Tibial artery (tissue), 4 donors: ENCODE results near the gene SLC38A8.
A peak's percentile ranks its signal among the peaks of the same experiment; 100 is the strongest.

Experiments used
- DNase-seq, 2 donors: peaks; one replicate each; pipeline ENCODE4 v3.0.0-alpha.2; 2019
- H3K27ac ChIP-seq, 2 donors: fragments of 200-600 bp; sonication (generic) in 1 of 2; 1 replicate in 1 of 2; 2 replicates in 1 of 2; pipeline ENCODE4 v1.5.1; 2018 to 2019; ENCODE audit warnings: mild to moderate bottlenecking in 1 of 2
- H3K27me3 ChIP-seq, 2 donors: fragments of 200-600 bp; sonication (generic) in 1 of 2; one replicate each; pipeline versions ENCODE4 v1.5.1 to v1.6.0; 2016 to 2019
- H3K36me3 ChIP-seq, 3 donors: fragments of 200-600 bp; sonication (generic) in 2 of 3; one replicate each; pipeline ENCODE4 v1.5.1; 2016 to 2019; ENCODE audit warnings: mild to moderate bottlenecking in 2 of 3
- H3K4me1 ChIP-seq, 4 donors: fragments of 200-600 bp; sonication (generic) in 2 of 4; 1 replicate in 3 of 4; 2 replicates in 1 of 4; pipeline ENCODE4 v1.5.1; 2016 to 2019
- H3K4me3 ChIP-seq, 2 donors: fragments of 200-600 bp; sonication (generic) in 1 of 2; 1 replicate in 1 of 2; 2 replicates in 1 of 2; pipeline ENCODE4 v1.5.1; 2018 to 2019; ENCODE audit warnings: mild to moderate bottlenecking in 2 of 2
- H3K9me3 ChIP-seq, 3 donors: fragments of 200-600 bp; sonication (generic) in 1 of 3; one replicate each; pipeline ENCODE4 v1.5.1; 2016 to 2019
- intact Hi-C: fragments of 100-400 bp; cut with DNase I; formaldehyde crosslinking; loops from one replicate; pipeline ENCODE4 v1.15.0; 2023; ENCODE audit warnings: low total_unique reads
- TF ChIP-seq, protein P1 (sequence below), 2 experiments: fragments of 200-600 bp in 1 of 2; fragments of 450-650 bp in 1 of 2; IDR thresholded peaks; one replicate each; pipeline ENCODE4 v1.5.1; 2017 to 2019; ENCODE audit warnings: antibody characterized with exemption in 2 of 2, mild to moderate bottlenecking in 1 of 2, moderate library complexity in 1 of 2

Gene SLC38A8

GRCh38 chr16:84054271-84054670 lies 11.7 kb upstream of the SLC38A8 start:
- Histone ChIP-seq H3K4me3 (no peak overlapping the region), H3K4me1 (no peaks in the 10 kb centered on the region), H3K27me3 (no peaks in the 10 kb centered on the region), H3K9me3 (no peaks in the 10 kb centered on the region), H3K27ac (no peak overlapping the region), H3K36me3 (peaks cover 72 to 96% (median 92%) of the 10 kb centered on the region in 3 donors)
- DNase-seq: peak in 1 of 2 donors; percentile 55
- TF ChIP-seq, protein P1, sequence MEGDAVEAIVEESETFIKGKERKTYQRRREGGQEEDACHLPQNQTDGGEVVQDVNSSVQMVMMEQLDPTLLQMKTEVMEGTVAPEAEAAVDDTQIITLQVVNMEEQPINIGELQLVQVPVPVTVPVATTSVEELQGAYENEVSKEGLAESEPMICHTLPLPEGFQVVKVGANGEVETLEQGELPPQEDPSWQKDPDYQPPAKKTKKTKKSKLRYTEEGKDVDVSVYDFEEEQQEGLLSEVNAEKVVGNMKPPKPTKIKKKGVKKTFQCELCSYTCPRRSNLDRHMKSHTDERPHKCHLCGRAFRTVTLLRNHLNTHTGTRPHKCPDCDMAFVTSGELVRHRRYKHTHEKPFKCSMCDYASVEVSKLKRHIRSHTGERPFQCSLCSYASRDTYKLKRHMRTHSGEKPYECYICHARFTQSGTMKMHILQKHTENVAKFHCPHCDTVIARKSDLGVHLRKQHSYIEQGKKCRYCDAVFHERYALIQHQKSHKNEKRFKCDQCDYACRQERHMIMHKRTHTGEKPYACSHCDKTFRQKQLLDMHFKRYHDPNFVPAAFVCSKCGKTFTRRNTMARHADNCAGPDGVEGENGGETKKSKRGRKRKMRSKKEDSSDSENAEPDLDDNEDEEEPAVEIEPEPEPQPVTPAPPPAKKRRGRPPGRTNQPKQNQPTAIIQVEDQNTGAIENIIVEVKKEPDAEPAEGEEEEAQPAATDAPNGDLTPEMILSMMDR (IDR thresholded peaks at IDR 0.05): no peak
- intact Hi-C loops: no loop called here

DNA sequence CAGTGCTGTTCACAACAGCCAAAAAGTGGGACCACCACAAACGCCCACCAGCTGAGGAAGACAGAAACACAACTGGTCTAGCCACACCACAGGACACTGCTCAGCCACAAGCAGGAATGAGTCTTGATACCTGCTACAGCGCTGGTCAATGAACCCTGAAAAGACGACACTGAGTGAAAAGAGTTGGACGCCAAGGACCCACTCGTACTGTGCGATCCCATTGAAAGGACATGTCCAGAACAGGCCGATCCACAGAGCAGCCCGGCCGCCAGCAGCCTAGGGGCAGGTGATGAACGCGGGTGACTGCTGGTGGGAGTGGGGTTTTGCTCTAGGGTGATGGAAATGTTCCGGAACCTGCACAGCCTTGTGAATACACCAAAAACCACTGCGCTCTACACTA lies 10.6 kb upstream of the SLC38A8 start:
- Histone ChIP-seq H3K4me1 (no peaks in the 10 kb centered on the region), H3K36me3 (peaks cover 62 to 96% (median 92%) of the 10 kb centered on the region in 3 donors), H3K9me3 (no peaks in the 10 kb centered on the region), H3K27me3 (no peaks in the 10 kb centered on the region), H3K4me3 (no peak overlapping the region), H3K27ac (no peak overlapping the region)
- TF ChIP-seq, protein P1 (IDR thresholded peaks at IDR 0.05): no peak
- intact Hi-C loops: no loop called here
- peak in 1 of 2 donors; percentile 38 for DNase-seq

GRCh38 chr16:84052071-84052622 lies 9.6 kb upstream of the SLC38A8 start:
- Histone ChIP-seq H3K27me3 (no peaks in the 10 kb centered on the region), H3K4me3 (no peak overlapping the region), H3K9me3 (no peaks in the 10 kb centered on the region), H3K4me1 (no peaks in the 10 kb centered on the region), H3K27ac (no peak overlapping the region), H3K36me3 (peaks cover 53 to 88% (median 85%) of the 10 kb centered on the region in 3 donors)
- TF ChIP-seq, protein P1 (IDR thresholded peaks at IDR 0.05): no peak
- peak in 1 of 2 donors; percentile 35 for DNase-seq
- intact Hi-C loops: no loop called here

GRCh38 chr16:84050316-84050715 lies 7.7 kb upstream of the SLC38A8 start:
- DNase-seq: no peak
- intact Hi-C loops: no loop called here

GRCh38 chr16:84049403-84050060 lies 6.9 kb upstream of the SLC38A8 start:
- Histone ChIP-seq H3K36me3 (peaks cover 29 to 62% (median 59%) of the 10 kb centered on the region in 3 donors), H3K27me3 (peaks cover 0 to 4% of the 10 kb centered on the region in 2 donors), H3K4me3 (no peak overlapping the region), H3K9me3 (no peaks in the 10 kb centered on the region), H3K27ac (no peak overlapping the region), H3K4me1 (no peaks in the 10 kb centered on the region)
- DNase-seq: no peak
- TF ChIP-seq, protein P1 (IDR thresholded peaks at IDR 0.05): no peak
- intact Hi-C loops: no loop called here

More at GRCh38 chr16:84050316-84050715, 7.7 kb upstream of the SLC38A8 start:
- TF ChIP-seq, protein P1 (IDR thresholded peaks at IDR 0.05): no peak
- Histone ChIP-seq H3K27ac (no peak overlapping the region), H3K4me3 (no peak overlapping the region), H3K9me3 (no peaks in the 10 kb centered on the region), H3K4me1 (no peaks in the 10 kb centered on the region), H3K27me3 (peaks cover 0 to 1% of the 10 kb centered on the region in 2 donors), H3K36me3 (peaks cover 37 to 70% (median 67%) of the 10 kb centered on the region in 3 donors)
